H1 (cell line): ENCODE data around the gene UMODL1. TPM values are rescaled to one million over a fixed set of nuclear protein-coding genes. Genes with fewer than 3 reads are reported as not detected.

Experiments
- E2F6 ChIP-seq: IDR thresholded peaks from 2 replicates; pipeline ENCODE4 v1.6.1; 2012; ENCODE audit warnings: inconsistent platforms
- EZH2 ChIP-seq: fragments of 200-600 bp; sonication (generic); IDR thresholded peaks from 2 replicates; pipeline ENCODE4 v1.7.1; 2012; ENCODE audit warnings: low read depth, mild to moderate bottlenecking, moderate library complexity, low read length, inconsistent platforms; ENCODE audit not compliant: severe bottlenecking
- KDM4A ChIP-seq: IDR thresholded peaks from one replicate; pipeline ENCODE4 v1.7.1; 2012; ENCODE audit warnings: low read depth, mild to moderate bottlenecking, moderate library complexity, low read length, inconsistent platforms; ENCODE audit not compliant: severe bottlenecking
- NANOG ChIP-seq: IDR thresholded peaks from 2 replicates; pipeline ENCODE4 v1.6.1; 2011; ENCODE audit warnings: low read length, low read depth, mild to moderate bottlenecking, inconsistent platforms; ENCODE audit not compliant: insufficient read depth, poor library complexity, severe bottlenecking
- TCF12 ChIP-seq: IDR thresholded peaks from 2 replicates; pipeline ENCODE4 v1.6.1; 2011; ENCODE audit warnings: low read depth, mild to moderate bottlenecking, low read length
- ZNF274 ChIP-seq: IDR thresholded peaks from 2 replicates; pipeline ENCODE4 v1.7.0; 2012; ENCODE audit warnings: low read length, borderline replicate concordance; ENCODE audit errors: extremely low read depth
- polyA plus RNA-seq, 7 experiments: library from polyadenylated mRNA; depleted of rRNA in 3 of 7; stranded (reverse) in 5 of 7; unstranded in 2 of 7; fragments of >200 nt in 5 of 7; fragments of 200-250 nt in 2 of 7; gene quantifications; 1 replicate in 5 of 7; 2 replicates in 1 of 7; 4 replicates in 1 of 7; pipeline versions ENCODE4 v1.2.1 to v1.2.3, GENCODE V29; 2011 to 2013; ENCODE audit warnings: missing spikeins in 2 of 7, mixed read lengths in 2 of 7
- total RNA-seq: library from RNA; stranded (reverse); fragmentation: NEBNext Ultra II Directional; extraction: Animal tissue kit (Norgen Biotek cat#: 25700); gene quantifications from 2 replicates; pipeline ENCODE4 v1.2.1, GENCODE V29; 2021
- TF ChIP-seq, protein P1 (sequence below), 3 experiments: IDR thresholded peaks; 1 replicate in 2 of 3; 2 replicates in 1 of 3; pipeline versions ENCODE4 v1.5.1 to v1.6.1; 2011; ENCODE audit warnings: low read length in 3 of 3, mild to moderate bottlenecking in 3 of 3, inconsistent platforms in 2 of 3, low read depth in 1 of 3, moderate library complexity in 1 of 3; ENCODE audit not compliant: insufficient read depth in 1 of 3; ENCODE audit errors: control extremely low read depth in 1 of 3

Gene UMODL1
- total and polyA plus RNA-seq, 2 of the 8 experiments (the other 6 are each of a cell fraction or from before 2014, with no cell fraction given) = not detected

GRCh38 chr21:42188663-42189062 lies 117.5 kb downstream of the UMODL1 start (continued):
- TF ChIP-seq, protein P1, sequence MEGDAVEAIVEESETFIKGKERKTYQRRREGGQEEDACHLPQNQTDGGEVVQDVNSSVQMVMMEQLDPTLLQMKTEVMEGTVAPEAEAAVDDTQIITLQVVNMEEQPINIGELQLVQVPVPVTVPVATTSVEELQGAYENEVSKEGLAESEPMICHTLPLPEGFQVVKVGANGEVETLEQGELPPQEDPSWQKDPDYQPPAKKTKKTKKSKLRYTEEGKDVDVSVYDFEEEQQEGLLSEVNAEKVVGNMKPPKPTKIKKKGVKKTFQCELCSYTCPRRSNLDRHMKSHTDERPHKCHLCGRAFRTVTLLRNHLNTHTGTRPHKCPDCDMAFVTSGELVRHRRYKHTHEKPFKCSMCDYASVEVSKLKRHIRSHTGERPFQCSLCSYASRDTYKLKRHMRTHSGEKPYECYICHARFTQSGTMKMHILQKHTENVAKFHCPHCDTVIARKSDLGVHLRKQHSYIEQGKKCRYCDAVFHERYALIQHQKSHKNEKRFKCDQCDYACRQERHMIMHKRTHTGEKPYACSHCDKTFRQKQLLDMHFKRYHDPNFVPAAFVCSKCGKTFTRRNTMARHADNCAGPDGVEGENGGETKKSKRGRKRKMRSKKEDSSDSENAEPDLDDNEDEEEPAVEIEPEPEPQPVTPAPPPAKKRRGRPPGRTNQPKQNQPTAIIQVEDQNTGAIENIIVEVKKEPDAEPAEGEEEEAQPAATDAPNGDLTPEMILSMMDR (IDR thresholded peaks at IDR 0.05; ENCODE audit: control extremely low read depth in 1 of 3, insufficient read depth in 1 of 3, low read depth in 1 of 3, low read length in 3 of 3) = no peak
- no peak for TF ChIP-seq TCF12
- no peak for TF ChIP-seq E2F6
- TF ChIP-seq KDM4A = no peak
- no peak for TF ChIP-seq ZNF274
- no peak for TF ChIP-seq EZH2
- TF ChIP-seq NANOG = no peak
